Loucy (cell line): ENCODE measurements around the gene HPGDS.

Experiments
- H2AFZ ChIP-seq: fragments of 200-600 bp; sonication (generic); 2 replicates; pipeline ENCODE4 v1.6.0; 2016; ENCODE audit warnings: antibody characterized with exemption, mild to moderate bottlenecking, low read length, moderate library complexity
- H3F3A ChIP-seq: fragments of 200-600 bp; 2 replicates; pipeline ENCODE4 v1.6.0; 2016; ENCODE audit warnings: antibody characterized with exemption, low read depth, mild to moderate bottlenecking
- H3K27me3 ChIP-seq: fragments of 200-600 bp; sonication (generic); 2 replicates; pipeline ENCODE4 v1.6.1; 2014; ENCODE audit warnings: low read length, mild to moderate bottlenecking; ENCODE audit not compliant: insufficient read depth, poor library complexity, severe bottlenecking
- H3K36me3 ChIP-seq: fragments of 200-600 bp; sonication (generic); 2 replicates; pipeline ENCODE4 v1.6.1; 2016; ENCODE audit warnings: low read length; ENCODE audit not compliant: insufficient read depth
- H3K4me1 ChIP-seq: fragments of 200-600 bp; sonication (generic); 2 replicates; pipeline ENCODE4 v1.5.1; 2014; ENCODE audit warnings: low read length, mild to moderate bottlenecking; ENCODE audit not compliant: insufficient read depth, poor library complexity, severe bottlenecking
- H3K4me2 ChIP-seq: fragments of 200-600 bp; sonication (generic); 2 replicates; pipeline ENCODE4 v1.6.0; 2014; ENCODE audit warnings: antibody characterized with exemption, low read length, low read depth, mild to moderate bottlenecking; ENCODE audit not compliant: poor library complexity, severe bottlenecking
- H3K4me3 ChIP-seq: fragments of 200-600 bp; sonication (generic); 2 replicates; pipeline ENCODE4 v1.5.1; 2014; ENCODE audit warnings: low read length, mild to moderate bottlenecking, mixed read lengths; ENCODE audit not compliant: poor library complexity, severe bottlenecking
- H3K79me2 ChIP-seq: fragments of 200-600 bp; sonication (generic); 2 replicates; pipeline ENCODE4 v1.6.1; 2014; ENCODE audit warnings: low read length; ENCODE audit not compliant: insufficient read depth
- H3K9ac ChIP-seq: fragments of 200-600 bp; sonication (generic); 2 replicates; pipeline ENCODE4 v1.6.0; 2014; ENCODE audit warnings: mild to moderate bottlenecking, low read depth, low read length, moderate library complexity; ENCODE audit not compliant: poor library complexity, severe bottlenecking
- H3K9me2 ChIP-seq: fragments of 200-600 bp; sonication (generic); replicated peaks from 2 replicates; pipeline ENCODE4 v1.6.1; 2016; ENCODE audit warnings: low read depth, low read length, mixed read lengths
- H3K9me3 ChIP-seq: fragments of 200-600 bp; sonication (generic); 2 replicates; pipeline ENCODE4 v1.6.1; 2014; ENCODE audit warnings: mild to moderate bottlenecking, antibody characterized with exemption, low read length, low read depth; ENCODE audit not compliant: insufficient read depth
- H4K20me1 ChIP-seq: fragments of 200-600 bp; sonication (generic); 2 replicates; pipeline ENCODE4 v1.6.0; 2014; ENCODE audit warnings: antibody characterized with exemption, low read length, mild to moderate bottlenecking; ENCODE audit not compliant: insufficient read depth, poor library complexity, severe bottlenecking
- EZH2phosphoT487 ChIP-seq: fragments of 200-600 bp; IDR thresholded peaks from 2 replicates; pipeline ENCODE4 v1.6.1; 2018; ENCODE audit warnings: antibody characterized with exemption, mild to moderate bottlenecking, moderate library complexity, borderline replicate concordance
- TF ChIP-seq, protein P1 (sequence below): fragments of 200-600 bp; sonication (generic); conservative IDR thresholded peaks from 2 replicates; pipeline ENCODE4 v1.5.1; 2014; ENCODE audit warnings: mild to moderate bottlenecking, antibody characterized with exemption, low read length

Gene HPGDS

DNA sequence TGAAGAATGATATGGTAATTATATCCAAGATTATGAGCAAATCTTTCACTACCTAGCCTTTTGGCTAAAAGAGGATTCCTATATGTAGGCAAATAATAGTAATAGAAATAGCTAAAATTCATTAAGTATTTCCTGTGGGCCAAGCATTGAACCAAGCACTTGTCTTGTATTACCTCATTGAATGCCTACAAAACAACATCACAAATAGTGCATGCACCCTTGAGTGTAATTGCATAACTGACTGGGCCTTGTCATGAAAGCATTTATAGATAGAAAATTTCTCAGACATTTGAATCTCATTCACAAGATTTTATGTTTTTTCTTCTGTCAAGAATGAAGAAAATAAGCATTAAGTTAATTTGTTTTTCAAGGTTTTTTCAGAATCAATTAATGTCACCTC, 3.9 kb upstream of the HPGDS start:
- H2AFZ ChIP-seq = peak overlapping the region; percentile 8; the same call in 1 of the 2 replicates
- no peak overlapping the region for H3K9ac ChIP-seq
- no peak overlapping the region for H3K4me3 ChIP-seq
- peaks cover 11% of the 10 kb centered on the region; the same call in 1 of the 2 replicates for H3F3A ChIP-seq
- no peaks in the 10 kb centered on the region for H3K9me2 ChIP-seq
- H3K4me1 ChIP-seq = peaks cover 92% of the 10 kb centered on the region
- H3K4me2 ChIP-seq = no peak overlapping the region
- TF ChIP-seq EZH2phosphoT487 = no peak
- TF ChIP-seq, protein P1, sequence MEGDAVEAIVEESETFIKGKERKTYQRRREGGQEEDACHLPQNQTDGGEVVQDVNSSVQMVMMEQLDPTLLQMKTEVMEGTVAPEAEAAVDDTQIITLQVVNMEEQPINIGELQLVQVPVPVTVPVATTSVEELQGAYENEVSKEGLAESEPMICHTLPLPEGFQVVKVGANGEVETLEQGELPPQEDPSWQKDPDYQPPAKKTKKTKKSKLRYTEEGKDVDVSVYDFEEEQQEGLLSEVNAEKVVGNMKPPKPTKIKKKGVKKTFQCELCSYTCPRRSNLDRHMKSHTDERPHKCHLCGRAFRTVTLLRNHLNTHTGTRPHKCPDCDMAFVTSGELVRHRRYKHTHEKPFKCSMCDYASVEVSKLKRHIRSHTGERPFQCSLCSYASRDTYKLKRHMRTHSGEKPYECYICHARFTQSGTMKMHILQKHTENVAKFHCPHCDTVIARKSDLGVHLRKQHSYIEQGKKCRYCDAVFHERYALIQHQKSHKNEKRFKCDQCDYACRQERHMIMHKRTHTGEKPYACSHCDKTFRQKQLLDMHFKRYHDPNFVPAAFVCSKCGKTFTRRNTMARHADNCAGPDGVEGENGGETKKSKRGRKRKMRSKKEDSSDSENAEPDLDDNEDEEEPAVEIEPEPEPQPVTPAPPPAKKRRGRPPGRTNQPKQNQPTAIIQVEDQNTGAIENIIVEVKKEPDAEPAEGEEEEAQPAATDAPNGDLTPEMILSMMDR = no peak
- H4K20me1 ChIP-seq = no peaks in the 10 kb centered on the region
- H3K36me3 ChIP-seq = no peaks in the 10 kb centered on the region
- no peaks in the 10 kb centered on the region for H3K27me3 ChIP-seq
- H3K9me3 ChIP-seq = no peaks in the 10 kb centered on the region
- H3K79me2 ChIP-seq = peaks cover 6% of the 10 kb centered on the region

DNA sequence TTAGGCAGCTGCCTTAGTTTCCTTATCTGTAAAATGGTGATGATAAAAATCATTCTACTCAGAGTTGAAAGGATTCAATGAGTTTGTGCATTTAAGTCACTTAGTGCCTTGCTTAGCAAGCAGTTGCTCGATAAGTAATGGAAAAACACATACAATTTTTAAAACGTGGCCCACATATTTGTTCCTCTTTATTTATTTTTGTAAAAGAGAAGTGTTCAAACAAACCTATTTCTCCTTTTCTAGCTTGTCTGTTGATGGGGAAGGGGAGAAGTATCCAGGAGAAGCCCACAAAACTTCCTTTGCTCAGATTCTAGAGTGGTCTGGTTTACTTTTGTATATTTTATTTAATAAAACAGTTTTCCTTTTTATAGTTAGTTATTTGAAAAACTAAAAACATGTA, 3.3 kb upstream of the HPGDS start:
- H3K9me2 ChIP-seq = no peaks in the 10 kb centered on the region
- peaks cover 90% of the 10 kb centered on the region for H3K4me1 ChIP-seq
- peak overlapping the region; percentile 7 for H3K9ac ChIP-seq
- H3K79me2 ChIP-seq = peaks cover 9% of the 10 kb centered on the region
- TF ChIP-seq, protein P1 = no peak
- TF ChIP-seq EZH2phosphoT487 = no peak
- peak overlapping the region; percentile 49 for H3K4me2 ChIP-seq
- H3K27me3 ChIP-seq = no peaks in the 10 kb centered on the region
- H4K20me1 ChIP-seq = no peaks in the 10 kb centered on the region
- peak overlapping the region; percentile 44; the same call in 1 of the 2 replicates for H2AFZ ChIP-seq
- H3K9me3 ChIP-seq = no peaks in the 10 kb centered on the region
- H3K4me3 ChIP-seq = no peak overlapping the region
- H3K36me3 ChIP-seq = no peaks in the 10 kb centered on the region
- peaks cover 6% of the 10 kb centered on the region; the same call in 1 of the 2 replicates for H3F3A ChIP-seq

DNA sequence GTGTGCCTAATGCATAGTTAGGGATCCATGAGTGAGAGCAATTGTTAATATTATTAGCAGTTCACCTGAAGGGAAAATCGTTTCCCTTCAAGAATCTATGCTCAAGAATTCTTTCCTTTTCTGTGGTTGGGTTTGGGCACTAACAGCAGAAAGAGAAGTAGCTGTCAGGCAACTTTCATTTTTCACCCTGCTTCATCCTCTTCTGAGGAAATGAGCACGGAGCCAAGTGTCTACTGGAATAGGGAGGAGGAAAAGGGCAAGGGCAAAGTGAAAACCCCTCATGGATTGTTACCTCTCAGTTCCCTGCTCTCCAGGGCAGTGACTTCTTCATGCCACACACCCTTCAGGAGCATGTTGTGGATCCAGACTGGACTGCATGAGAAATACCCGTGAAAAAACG, 2.6 kb upstream of the HPGDS start:
- Histone ChIP-seq H3K4me3 (peak overlapping the region; percentile 12), H3K27me3 (no peaks in the 10 kb centered on the region), H2AFZ (peak overlapping the region; percentile 62), H4K20me1 (no peaks in the 10 kb centered on the region), H3F3A (no peaks in the 10 kb centered on the region), H3K9me3 (no peaks in the 10 kb centered on the region), H3K4me2 (peak overlapping the region; percentile 49), H3K79me2 (peaks cover 9% of the 10 kb centered on the region), H3K4me1 (peaks cover 83% of the 10 kb centered on the region), H3K9ac (peak overlapping the region; percentile 39), H3K9me2 (no peaks in the 10 kb centered on the region), H3K36me3 (no peaks in the 10 kb centered on the region)
- TF ChIP-seq, protein P1 = no peak
- TF ChIP-seq EZH2phosphoT487 = no peak
